PC-9 (cell line): ENCODE results near the gene DMWD. TPM values are rescaled to one million over a fixed set of nuclear protein-coding genes. Genes with fewer than 3 reads are reported as not detected.
A peak's percentile ranks its signal among the peaks of the same experiment; 100 is the strongest.

Experiments
- BruUV-seq: library from RNA; stranded (reverse); fragments of 400-500 nt; replicated peaks from 2 replicates; lab custom pipeline; 2021; lab: Mats Ljungman, UMichigan
- CTCF ChIA-PET: fragments of 300-600 bp; sonication (Branson Sonifier 250); formaldehyde crosslinking; loops from one replicate; lab custom pipeline; 2022; ENCODE audit warnings: antibody characterized with exemption; lab: Charles Lee
- POLR2A ChIA-PET: fragments of 300-600 bp; sonication (Branson Sonifier 250); formaldehyde crosslinking; loops from one replicate; lab custom pipeline; 2022; ENCODE audit warnings: antibody characterized with exemption; ENCODE audit not compliant: unreplicated experiment; lab: Charles Lee
- DNase-seq, 2 experiments: peaks; one replicate each; pipeline versions ENCODE4 v3.0.0 to v3.0.0-alpha.2; 2015 to 2022; ENCODE audit warnings: mixed read lengths in 1 of 2
- H2AFZ ChIP-seq: fragments of 200-600 bp; sonication (generic); 2 replicates; pipeline ENCODE4 v1.8.1; 2017; ENCODE audit warnings: antibody characterized with exemption
- H3F3A ChIP-seq: fragments of 200-600 bp; sonication (generic); 2 replicates; pipeline ENCODE4 v1.8.1; 2017; ENCODE audit warnings: antibody characterized with exemption, mild to moderate bottlenecking, low read depth; ENCODE audit not compliant: insufficient read depth
- H3K27ac ChIP-seq: fragments of 200-600 bp; sonication (generic); 2 replicates; pipeline ENCODE4 v1.6.1; 2016; ENCODE audit warnings: mixed run types
- H3K27me3 ChIP-seq: fragments of 200-600 bp; sonication (generic); 2 replicates; pipeline ENCODE4 v1.6.1; 2016; ENCODE audit warnings: low read depth, mixed run types; ENCODE audit not compliant: insufficient read depth
- H3K36me3 ChIP-seq: fragments of 200-600 bp; sonication (generic); 2 replicates; pipeline ENCODE4 v1.6.1; 2016; ENCODE audit warnings: low read depth, mixed run types
- H3K4me1 ChIP-seq: fragments of 200-600 bp; sonication (generic); replicated peaks from 2 replicates; pipeline ENCODE4 v1.6.1; 2016; ENCODE audit warnings: mixed run types; ENCODE audit not compliant: insufficient read depth
- H3K4me2 ChIP-seq: fragments of 200-600 bp; sonication (generic); 2 replicates; pipeline ENCODE4 v1.6.1; 2017; ENCODE audit warnings: mixed run types
- H3K4me3 ChIP-seq: fragments of 200-600 bp; sonication (generic); 2 replicates; pipeline ENCODE4 v1.6.1; 2016; ENCODE audit warnings: mixed run types
- H3K79me2 ChIP-seq: fragments of 200-600 bp; sonication (generic); 2 replicates; pipeline ENCODE4 v1.6.1; 2017; ENCODE audit warnings: low read depth, mixed run types
- H3K9me2 ChIP-seq: fragments of 200-600 bp; sonication (generic); 2 replicates; pipeline ENCODE4 v1.8.1; 2017; ENCODE audit warnings: mild to moderate bottlenecking; ENCODE audit not compliant: insufficient read depth
- H3K9me3 ChIP-seq: fragments of 200-600 bp; sonication (generic); 2 replicates; pipeline ENCODE4 v1.8.1; 2016; ENCODE audit warnings: low read depth; ENCODE audit not compliant: insufficient read depth
- H4K20me1 ChIP-seq: fragments of 200-600 bp; sonication (generic); 2 replicates; pipeline ENCODE4 v1.8.1; 2017; ENCODE audit not compliant: insufficient read depth
- CTCF ChIP-seq: fragments of 200-600 bp; sonication (generic); conservative IDR thresholded peaks from 2 replicates; pipeline ENCODE4 v1.6.1; 2017; ENCODE audit warnings: mixed run types, antibody characterized with exemption, mild to moderate bottlenecking, moderate library complexity
- EZH2 ChIP-seq: fragments of 200-600 bp; sonication (generic); IDR thresholded peaks from 2 replicates; pipeline ENCODE4 v1.8.0; 2017; ENCODE audit warnings: antibody characterized with exemption, low read depth
- intact Hi-C: fragments of 100-400 bp; cut with micrococcal nuclease; formaldehyde crosslinking; loops from one replicate; pipeline ENCODE4 v1.10.0; 2022; ENCODE audit not compliant: unreplicated experiment
- total RNA-seq: library from RNA; stranded (reverse); gene quantifications from 2 replicates; pipeline ENCODE4 v1.2.3, GENCODE V29; 2021

The DMWD gene
- total RNA-seq, 1 experiment from 2014 or later, result 66.7 TPM

GRCh38 chr19:45812297-45812696 is 19.7 kb upstream of the DMWD start:
- no peaks in the 10 kb centered on the region for H3K9me3 ChIP-seq
- intact Hi-C loops, result no loop called here
- CTCF ChIA-PET, result interaction anchor here (0.6 kb wide), 1 partner anchor 89 kb away, joined by 15 read pairs; no protein-coding TSS in a partner anchor
- no peaks in the 10 kb centered on the region for H3K27me3 ChIP-seq
- TF ChIP-seq EZH2, result no peak
- no peak for TF ChIP-seq CTCF
- peaks cover 33% of the 10 kb centered on the region for H3F3A ChIP-seq
- POLR2A ChIA-PET, result interaction anchor here (0.6 kb wide), 1 partner anchor 43 kb away, joined by 3 read pairs; the partner anchor contains the start of gene SIX5
- H3K4me3 ChIP-seq, result no peak overlapping the region
- no peak overlapping the region for H3K4me2 ChIP-seq
- no peak for DNase-seq
- H4K20me1 ChIP-seq, result no peaks in the 10 kb centered on the region
- no peak overlapping the region for H2AFZ ChIP-seq
- peaks cover 7% of the 10 kb centered on the region for H3K4me1 ChIP-seq
- no peaks in the 10 kb centered on the region for H3K36me3 ChIP-seq
- no TSS peak for BruUV-seq
- no peaks in the 10 kb centered on the region for H3K9me2 ChIP-seq
- no peaks in the 10 kb centered on the region for H3K79me2 ChIP-seq
- H3K27ac ChIP-seq, result no peak overlapping the region

GRCh38 chr19:45809643-45810159 is 17.1 kb upstream of the DMWD start:
- no peaks in the 10 kb centered on the region for H3K9me3 ChIP-seq
- H3K4me1 ChIP-seq, result peaks cover 12% of the 10 kb centered on the region
- no peaks in the 10 kb centered on the region for H3K27me3 ChIP-seq
- H3K4me3 ChIP-seq, result no peak overlapping the region
- ChIA-PET POLR2A (no interaction called here), CTCF (no interaction called here)
- intact Hi-C loops, result no loop called here
- peak overlapping the region; percentile 22 for H3K4me2 ChIP-seq
- TF ChIP-seq EZH2, result no peak
- TF ChIP-seq CTCF, result no peak
- 0 out of 2 replicates have a peak overlapping the region, but pooled peaks have one; percentile 9 for H2AFZ ChIP-seq
- peaks cover 48% of the 10 kb centered on the region for H3F3A ChIP-seq
- peak; percentile 19 to 58 for DNase-seq
- H3K36me3 ChIP-seq, result no peaks in the 10 kb centered on the region
- no peaks in the 10 kb centered on the region for H3K9me2 ChIP-seq
- H3K27ac ChIP-seq, result peak overlapping the region; percentile 61
- H3K79me2 ChIP-seq, result no peaks in the 10 kb centered on the region
- no peaks in the 10 kb centered on the region for H4K20me1 ChIP-seq
- BruUV-seq, result no TSS peak

GRCh38 chr19:45805719-45806118 is 13.1 kb upstream of the DMWD start:
- H3K79me2 ChIP-seq, result no peaks in the 10 kb centered on the region
- ChIA-PET POLR2A (no interaction called here), CTCF (no interaction called here)
- no TSS peak for BruUV-seq
- no peaks in the 10 kb centered on the region for H4K20me1 ChIP-seq
- peaks cover 12% of the 10 kb centered on the region for H3K4me1 ChIP-seq
- TF ChIP-seq CTCF (no peak), EZH2 (no peak)
- H3K27ac ChIP-seq, result no peak overlapping the region
- peaks cover 32% of the 10 kb centered on the region; the same call in 1 of the 2 replicates for H3F3A ChIP-seq
- no peak overlapping the region for H2AFZ ChIP-seq
- no peaks in the 10 kb centered on the region for H3K9me3 ChIP-seq
- no peaks in the 10 kb centered on the region for H3K36me3 ChIP-seq
- no peak overlapping the region for H3K4me2 ChIP-seq
- H3K9me2 ChIP-seq, result no peaks in the 10 kb centered on the region
- H3K4me3 ChIP-seq, result no peak overlapping the region
- peak in 1 of 2 experiments; percentile 22 for DNase-seq
- no peaks in the 10 kb centered on the region for H3K27me3 ChIP-seq
- intact Hi-C loops, result no loop called here
